ENCODE data around the gene TMEM233. TPM values are rescaled to one million over a fixed set of nuclear protein-coding genes. Genes with fewer than 3 reads are reported as not detected.
"Not testable (repeated sequence)": the region's sequence is repeated elsewhere in the genome, so short reads cannot be mapped to it uniquely, and the experiment has no call there.

Gene TMEM233
- polyA plus RNA-seq, 3 donors = 0.14 to 1.5 (median 0.64) TPM

GRCh38 chr12:119642986-119643385 is 49.4 kb downstream of the TMEM233 start:
- WGBS, 3 donors = 67 to 76% (median 73%) methylated on average over 4 of the region's 4 CpGs
- no peak overlapping the region for H3K27ac ChIP-seq (ENCODE audit: low read depth, low read length)

DNA sequence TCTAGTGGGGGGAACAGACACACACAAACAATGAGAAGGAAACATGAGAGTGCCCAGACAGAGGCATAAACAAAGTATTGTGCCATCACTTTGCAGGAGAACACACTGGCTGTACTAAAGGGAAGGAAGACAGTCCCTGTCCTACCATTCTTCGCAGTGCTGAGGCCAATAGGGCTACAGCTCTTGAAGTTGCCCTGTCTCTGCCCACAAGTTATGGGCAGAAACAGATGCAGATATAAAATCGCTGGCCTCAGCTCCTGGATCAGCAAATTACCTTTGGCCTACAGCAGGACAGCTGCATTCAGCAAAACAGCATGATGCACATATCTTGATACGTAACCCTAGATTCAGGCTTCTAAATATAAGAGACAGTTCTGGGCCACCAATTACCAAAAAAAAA is 51.4 kb downstream of the TMEM233 start:
- no peak overlapping the region for H3K27ac ChIP-seq (ENCODE audit: low read depth, low read length)
- WGBS, 3 donors = 88 to 90% (median 88%) methylated on average over 3 of the region's 3 CpGs

- no peak overlapping the region for H3K27ac ChIP-seq (ENCODE audit: low read depth, low read length)
- WGBS, 3 donors = 85 to 89% (median 88%) methylated on average over 7 of the region's 7 CpGs
Observed at GRCh38 chr12:119645535-119646059, 52.0 kb downstream of the TMEM233 start.

- 63 to 70% (median 66%) methylated on average over 4 of the region's 4 CpGs for WGBS, 3 donors
- no peak overlapping the region for H3K27ac ChIP-seq (ENCODE audit: low read depth, low read length)
Observed at GRCh38 chr12:119649202-119649808, 55.7 kb downstream of the TMEM233 start.

DNA sequence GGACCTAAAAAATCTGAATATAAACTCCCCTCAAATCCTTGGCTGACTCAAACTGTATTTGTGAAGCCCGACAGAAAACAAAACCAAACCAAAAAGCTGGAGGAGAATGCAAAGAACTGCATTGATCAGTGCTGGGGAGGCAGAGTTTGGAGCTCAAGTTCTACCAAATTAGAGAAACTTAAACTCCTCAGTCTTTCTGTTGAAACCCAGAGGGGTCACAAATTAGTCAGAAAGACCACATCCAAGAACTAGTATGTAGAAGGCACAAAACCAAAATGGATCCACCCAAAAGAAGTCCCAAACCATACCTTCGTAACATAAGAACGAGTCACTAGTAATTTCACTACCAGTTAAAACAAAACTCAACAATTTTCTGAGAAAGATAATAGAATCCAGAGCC is 59.1 kb downstream of the TMEM233 start:
- 62 to 76% (median 64%) methylated on average over 3 of the region's 3 CpGs for WGBS, 3 donors
- no peak overlapping the region for H3K27ac ChIP-seq (ENCODE audit: low read depth, low read length)

DNA sequence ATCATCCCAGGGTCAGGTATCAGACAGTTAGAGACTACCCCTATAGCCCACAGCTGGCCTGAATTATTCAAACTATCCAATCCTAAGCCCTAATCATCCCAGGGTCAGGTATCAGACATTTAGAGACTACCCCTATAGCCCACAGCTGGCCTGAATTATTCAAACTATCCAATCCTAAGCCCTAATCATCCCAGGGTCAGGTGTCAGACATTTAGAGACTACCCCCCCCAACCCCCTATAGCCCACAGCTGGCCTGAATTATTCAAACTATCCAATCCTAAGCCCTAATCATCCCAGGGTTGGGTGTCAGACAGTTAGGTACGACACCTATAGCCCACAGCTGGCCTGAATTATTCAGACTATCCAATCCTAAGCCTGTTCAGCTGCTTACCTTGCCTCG is 63.4 kb downstream of the TMEM233 start:
- H3K27ac ChIP-seq (ENCODE audit: low read depth, low read length) = not testable (repeated sequence)
- 80 to 94% (median 88%) methylated on average over 2 of the region's 2 CpGs for WGBS, 3 donors

DNA sequence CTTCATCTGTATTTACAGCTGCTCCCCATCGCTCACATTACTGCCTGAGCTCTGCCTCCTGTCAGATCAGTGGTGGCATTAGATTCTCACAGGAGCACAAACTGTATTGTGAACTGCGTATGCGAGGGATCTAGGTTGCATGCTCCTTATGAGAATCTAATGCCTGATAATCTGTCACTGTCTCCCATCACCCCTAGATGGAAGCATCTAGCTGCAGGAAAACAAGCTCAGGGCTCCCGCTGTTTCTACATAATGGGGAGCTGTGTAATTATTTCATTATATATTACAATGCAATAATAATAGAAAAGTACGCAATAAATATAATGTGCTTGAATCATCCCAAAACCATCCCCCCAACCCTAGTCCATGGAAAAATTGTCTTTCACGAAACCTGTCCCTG is 64.6 kb downstream of the TMEM233 start:
- not testable (repeated sequence) for H3K27ac ChIP-seq (ENCODE audit: low read depth, low read length)
- 88 to 95% (median 88%) methylated on average over 6 of the region's 6 CpGs for WGBS, 3 donors

GRCh38 chr12:119659289-119659897 is 65.8 kb downstream of the TMEM233 start:
- 35 to 45% (median 42%) methylated on average over 6 of the region's 6 CpGs for WGBS, 3 donors

DNA sequence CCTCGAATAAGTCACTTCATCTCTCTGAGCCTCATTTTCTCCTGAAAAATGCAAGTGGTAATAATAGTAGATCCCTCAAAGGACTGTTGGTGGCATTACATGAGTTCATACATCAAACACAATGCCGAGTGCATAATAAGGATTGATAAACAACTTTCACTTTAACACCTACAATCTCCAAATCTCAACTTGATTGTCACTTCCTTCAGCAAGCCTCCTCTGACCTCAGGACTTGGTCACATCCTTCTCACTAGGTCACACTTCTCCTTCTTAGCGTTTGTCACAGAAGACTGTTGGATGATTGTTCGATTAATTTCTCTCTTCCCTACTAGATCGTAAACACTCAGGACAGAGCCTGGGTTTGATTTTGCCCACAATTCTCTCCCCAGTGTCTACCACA is 66.5 kb downstream of the TMEM233 start:
- no peak overlapping the region for H3K27ac ChIP-seq (ENCODE audit: low read depth, low read length)
- 65 to 82% (median 70%) methylated on average over 5 of the region's 5 CpGs for WGBS, 3 donors

More at GRCh38 chr12:119659289-119659897, 65.8 kb downstream of the TMEM233 start:
- no peak overlapping the region for H3K27ac ChIP-seq (ENCODE audit: low read depth, low read length)

GRCh38 chr12:119661882-119662281 is 68.3 kb downstream of the TMEM233 start:
- 21 to 73% (median 69%) methylated on average over 4 of the region's 4 CpGs for WGBS, 3 donors

GRCh38 chr12:119664642-119665041 is 71.1 kb downstream of the TMEM233 start:
- H3K27ac ChIP-seq (ENCODE audit: low read depth, low read length) = no peak overlapping the region
- WGBS, 3 donors = 89 to 100% (median 98%) methylated on average over 1 of the region's 1 CpG

More at GRCh38 chr12:119661882-119662281, 68.3 kb downstream of the TMEM233 start:
- no peak overlapping the region for H3K27ac ChIP-seq (ENCODE audit: low read depth, low read length)

- H3K27ac ChIP-seq (ENCODE audit: low read depth, low read length) = no peak overlapping the region
- 82 to 90% (median 89%) methylated on average over 4 of the region's 4 CpGs for WGBS, 3 donors
Observed at GRCh38 chr12:119665164-119665929, 71.8 kb downstream of the TMEM233 start.

DNA sequence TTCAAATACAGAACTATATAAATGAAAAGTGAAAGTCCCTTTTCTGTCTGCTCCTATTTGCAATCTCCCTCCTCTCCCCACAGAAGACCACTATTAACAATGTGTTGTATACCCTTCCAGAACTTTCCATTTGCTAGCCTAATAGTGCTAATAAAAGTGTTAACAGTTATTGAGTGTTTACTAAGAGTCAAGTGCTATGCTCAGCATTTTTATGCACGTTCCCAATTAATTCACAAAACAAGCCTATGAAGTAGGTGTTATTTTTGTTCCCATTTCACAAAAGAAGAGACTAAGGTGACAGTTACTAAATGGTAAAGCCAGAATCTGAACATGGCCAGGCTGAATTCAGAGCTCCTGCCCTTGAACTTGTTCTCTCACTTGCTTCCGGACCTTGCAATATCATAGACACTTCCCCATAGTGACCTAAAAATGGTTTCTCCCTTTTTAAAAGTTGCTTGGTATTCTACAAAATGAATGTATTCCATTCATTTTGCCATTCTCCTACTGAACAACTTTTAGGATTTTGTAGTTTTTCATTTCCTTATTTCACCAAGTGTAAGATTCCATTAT is 72.7 kb downstream of the TMEM233 start:
- H3K27ac ChIP-seq (ENCODE audit: low read depth, low read length) = no peak overlapping the region
- 53 to 77% (median 62%) methylated on average over 2 of the region's 2 CpGs for WGBS, 3 donors

- no peak overlapping the region for H3K27ac ChIP-seq (ENCODE audit: low read depth, low read length)
- WGBS, 3 donors = 7 to 13% (median 10%) methylated on average over 9 of the region's 9 CpGs
Observed at GRCh38 chr12:119666900-119667576, 73.5 kb downstream of the TMEM233 start.

DNA sequence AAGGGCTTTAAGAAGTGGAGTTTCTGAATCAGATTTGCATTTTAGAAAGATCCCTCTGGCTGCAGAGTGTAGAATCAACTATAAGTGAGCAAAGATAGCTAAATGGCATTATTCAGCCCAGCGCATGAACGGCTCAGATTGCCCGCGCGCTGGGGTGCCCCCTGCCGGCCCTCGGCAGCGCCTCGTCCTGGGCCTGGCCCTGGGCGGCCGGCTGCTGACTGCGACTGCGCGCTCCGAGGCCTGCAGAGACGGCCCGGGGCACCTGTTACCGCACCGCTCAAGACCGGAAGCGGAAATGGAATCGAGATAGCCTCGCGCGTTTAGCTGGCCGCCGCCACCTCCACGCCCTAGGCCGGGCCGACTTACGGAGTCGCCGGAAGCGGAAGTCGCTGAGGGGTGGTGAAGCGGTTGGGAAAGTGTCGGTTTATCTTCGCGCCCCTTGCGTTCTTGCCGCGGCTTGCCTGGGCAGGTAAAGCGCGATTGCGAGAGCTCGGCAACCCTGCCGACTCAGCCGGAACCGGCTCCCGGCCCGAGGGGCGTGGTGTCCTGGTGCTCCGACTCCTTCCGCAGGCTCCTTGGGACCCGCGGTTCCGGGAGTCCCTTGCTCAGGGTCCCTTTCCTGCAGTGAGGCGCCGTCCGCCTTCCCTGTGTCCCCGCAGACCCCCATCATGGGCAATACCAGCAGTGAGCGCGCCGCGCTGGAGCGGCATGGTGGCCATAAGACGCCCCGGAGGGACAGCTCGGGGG is 74.2 kb downstream of the TMEM233 start, which contains the start of gene PRKAB1:
Gene PRKAB1, plus strand, starts transcription at position 557 of the 747 bp plus-strand sequence. Its CDS starts 112 bp downstream, at position 669.
- H3K27ac ChIP-seq (ENCODE audit: low read depth, low read length) = no peak within 1 kb of the TSS
- 0 to 1% (median 1%) methylated on average over 68 to 69 of the region's 69 CpGs for WGBS, 3 donors

DNA sequence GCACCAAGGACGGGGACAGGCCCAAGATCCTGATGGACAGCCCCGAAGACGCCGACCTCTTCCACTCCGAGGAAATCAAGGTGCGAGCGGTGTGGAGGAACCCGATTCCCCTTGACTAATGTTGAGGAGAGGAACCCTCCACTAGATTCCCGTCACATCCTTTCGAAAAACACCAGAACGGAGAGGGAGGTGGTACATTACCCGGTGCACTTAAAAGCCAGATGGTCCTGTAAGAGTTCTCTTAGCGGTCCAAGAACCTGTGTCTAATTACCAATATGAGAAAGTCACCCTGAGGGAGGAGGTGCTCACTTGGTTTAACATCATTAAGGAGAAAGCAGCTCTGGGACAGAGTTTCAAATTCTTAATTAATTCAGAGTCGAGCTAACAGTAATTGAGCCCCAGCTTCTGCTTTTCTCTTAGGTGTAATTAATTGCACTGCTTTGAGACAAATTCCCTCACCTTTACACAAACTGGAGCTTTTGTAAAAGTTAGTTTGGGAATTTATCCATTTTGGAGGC is 74.8 kb downstream of the TMEM233 start:
- 3 to 4% (median 4%) methylated on average over 14 of the region's 14 CpGs for WGBS, 3 donors
- H3K27ac ChIP-seq (ENCODE audit: low read depth, low read length) = no peak overlapping the region

DNA sequence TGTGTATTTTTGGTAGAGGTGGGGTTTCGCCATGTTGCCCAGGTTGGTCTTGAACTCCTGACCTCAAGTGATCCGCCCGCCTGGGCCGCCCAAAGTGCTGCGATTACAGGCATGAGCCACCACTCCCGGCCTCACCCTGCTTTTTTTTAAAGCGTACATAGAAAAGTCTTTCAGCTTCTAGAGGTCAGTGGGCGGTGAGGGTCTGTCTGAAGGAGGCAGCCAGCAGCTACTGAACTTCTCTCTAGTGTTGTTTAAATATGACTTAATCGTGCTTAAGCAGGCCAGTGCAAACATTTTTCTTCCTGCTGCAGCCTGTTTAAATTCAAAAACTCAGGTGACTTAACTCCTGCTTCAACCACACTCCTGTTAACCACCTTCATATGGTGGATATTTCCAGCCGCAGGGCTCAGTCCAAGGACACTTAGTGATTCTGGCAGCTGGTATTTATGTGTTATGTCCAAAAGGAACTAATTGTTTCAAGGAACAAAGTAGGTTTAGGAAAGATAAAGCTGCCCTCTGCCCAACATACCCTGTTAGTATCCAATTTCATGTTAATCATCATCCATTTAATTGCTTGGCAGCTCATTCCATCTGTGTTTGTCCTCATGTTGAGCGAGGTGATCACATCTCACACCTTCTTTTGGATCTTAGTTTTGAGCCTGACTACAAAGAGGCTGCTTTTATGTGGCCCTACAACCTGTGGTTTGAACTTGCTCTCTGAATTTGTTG is 76.3 kb downstream of the TMEM233 start:
- no peak overlapping the region for H3K27ac ChIP-seq (ENCODE audit: low read depth, low read length)
- 19 to 73% (median 71%) methylated on average over 11 of the region's 11 CpGs for WGBS, 3 donors
